Hippocampal formation (tissue), 2 donors: ENCODE results near the gene PDE4D.

Experiments used
- DNase-seq, 2 donors: peaks; one replicate each; lab custom pipeline; 2025; lab: John Stamatoyannopoulos, UW

The PDE4D gene

DNA sequence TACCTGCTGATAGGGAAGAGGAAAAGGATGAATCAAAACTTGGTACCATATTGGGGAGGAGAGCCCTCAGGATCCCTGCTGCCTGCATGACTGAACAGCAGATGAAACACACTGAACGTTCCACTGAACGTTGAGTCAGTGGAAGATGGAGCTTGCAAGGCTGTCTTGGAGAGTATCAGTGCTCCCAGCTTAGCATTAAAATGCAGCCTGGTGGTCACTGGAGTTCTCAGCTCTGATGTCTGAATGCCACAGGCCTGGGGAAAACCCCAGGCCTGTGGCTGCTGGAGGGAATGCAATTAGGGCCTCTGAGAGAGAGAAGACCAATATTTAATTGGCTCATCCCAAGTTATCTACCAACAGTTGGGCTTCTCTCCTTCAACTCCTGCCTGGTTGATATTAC is 54.5 kb downstream of the PDE4D start:
- no peak for DNase-seq

DNA sequence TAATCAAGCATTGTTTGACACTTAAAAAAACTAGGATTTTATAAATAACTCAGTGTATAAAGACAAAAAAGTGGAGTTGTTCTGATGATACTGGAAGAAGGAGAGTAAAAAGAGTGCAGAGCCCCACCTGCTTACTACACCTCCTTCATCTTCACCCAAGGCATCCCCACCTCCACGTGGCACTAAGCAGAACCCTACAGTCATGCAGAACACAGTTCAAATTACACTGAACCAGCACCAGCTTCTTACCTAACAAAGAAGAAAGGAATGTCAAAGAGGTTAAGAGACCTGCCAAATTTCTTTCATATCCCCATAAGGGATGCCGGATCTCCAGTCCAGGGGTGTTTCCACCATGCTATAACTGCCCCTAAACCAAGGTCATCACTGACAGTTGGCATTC is 55.5 kb downstream of the PDE4D start:
- DNase-seq, result no peak

DNA sequence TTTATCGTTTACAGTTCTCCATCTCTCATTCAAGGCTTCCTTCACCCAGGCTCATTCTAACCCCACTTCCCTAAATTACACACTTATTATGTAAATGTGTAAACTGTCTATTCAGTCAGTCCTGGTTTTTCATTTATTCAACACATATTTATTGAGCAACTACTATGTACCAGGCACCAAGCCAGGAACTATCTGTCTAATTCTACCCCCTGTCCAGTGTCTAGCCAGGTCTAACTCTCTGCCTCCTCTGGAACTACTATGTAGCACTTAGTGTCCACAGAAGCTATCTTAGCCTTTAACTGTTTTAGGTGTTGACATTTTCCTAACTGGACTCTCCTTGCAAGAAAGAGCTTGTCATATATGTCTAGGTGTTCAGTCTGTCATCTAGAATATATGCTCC is 56.5 kb downstream of the PDE4D start:
- DNase-seq, result no peak

DNA sequence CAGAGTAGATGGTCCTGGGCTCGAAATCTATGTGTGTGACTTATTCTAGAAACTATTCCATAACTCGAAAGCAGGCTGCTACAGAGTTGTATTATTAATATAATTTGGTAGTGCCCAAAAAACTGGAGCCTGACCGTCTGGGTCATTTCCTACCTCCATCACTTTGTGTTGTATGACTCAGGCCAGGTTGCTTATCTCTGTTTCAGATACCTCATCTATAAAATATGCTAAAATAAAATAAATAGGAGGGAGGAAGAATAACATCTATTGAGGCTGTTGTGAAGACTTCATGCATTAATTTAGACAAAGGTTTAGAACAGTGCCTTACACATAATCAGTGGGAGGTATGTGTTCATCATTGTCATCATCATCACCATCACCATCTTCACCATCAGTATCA is 57.7 kb downstream of the PDE4D start:
- DNase-seq, result no peak

DNA sequence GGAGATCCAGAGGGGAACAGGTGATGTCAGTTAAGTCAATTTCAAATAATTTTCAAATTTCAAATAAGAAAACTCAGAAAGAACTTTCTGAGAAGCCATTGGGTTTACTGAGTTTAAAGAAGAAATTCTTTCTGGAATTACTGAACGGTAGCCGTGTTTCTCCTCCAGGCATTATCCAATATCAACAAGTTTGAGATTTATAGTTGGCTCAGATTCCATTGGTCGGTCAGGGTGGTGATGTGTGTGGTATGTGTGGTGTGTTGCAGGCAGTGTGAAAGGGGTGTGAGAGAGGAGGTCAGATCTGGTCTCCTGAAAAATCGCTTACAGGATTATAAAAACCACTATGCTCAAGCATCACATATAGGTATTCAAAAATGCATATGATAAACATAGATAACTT is 60.1 kb downstream of the PDE4D start:
- no peak for DNase-seq

DNA sequence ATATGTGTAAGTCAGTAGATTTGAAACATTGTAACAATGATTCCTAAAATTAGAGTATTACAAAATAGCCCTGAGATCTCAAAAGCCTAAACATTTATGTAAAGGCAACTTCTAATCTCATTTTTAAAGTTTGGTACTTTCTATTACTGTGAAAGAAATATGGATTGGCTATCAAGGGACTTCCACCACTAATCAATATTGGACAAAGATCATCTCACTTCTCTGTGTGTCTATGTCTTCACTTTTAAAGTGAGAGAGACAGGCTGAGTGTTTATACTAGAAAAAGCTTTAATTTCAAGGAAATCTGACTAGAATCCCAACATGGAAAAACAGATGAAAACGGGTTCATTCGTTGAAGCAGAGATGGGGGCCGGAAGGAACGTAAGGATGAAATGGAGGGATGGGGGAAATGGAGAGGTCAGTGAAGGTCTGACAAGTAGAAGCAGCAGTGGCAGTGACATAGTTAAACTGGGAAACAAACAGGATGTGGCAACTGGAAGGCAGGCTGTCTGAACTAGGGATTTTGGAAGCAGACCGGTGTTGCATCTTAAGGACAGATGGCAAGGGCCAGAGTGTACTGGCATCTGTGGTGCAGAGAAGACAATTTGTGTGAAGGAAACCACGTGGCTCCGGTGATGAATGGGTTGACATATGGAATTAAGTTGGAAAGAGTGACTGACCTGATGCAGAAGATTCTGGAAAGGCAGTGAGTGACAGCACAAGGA is 60.8 kb downstream of the PDE4D start:
- DNase-seq, result no peak

DNA sequence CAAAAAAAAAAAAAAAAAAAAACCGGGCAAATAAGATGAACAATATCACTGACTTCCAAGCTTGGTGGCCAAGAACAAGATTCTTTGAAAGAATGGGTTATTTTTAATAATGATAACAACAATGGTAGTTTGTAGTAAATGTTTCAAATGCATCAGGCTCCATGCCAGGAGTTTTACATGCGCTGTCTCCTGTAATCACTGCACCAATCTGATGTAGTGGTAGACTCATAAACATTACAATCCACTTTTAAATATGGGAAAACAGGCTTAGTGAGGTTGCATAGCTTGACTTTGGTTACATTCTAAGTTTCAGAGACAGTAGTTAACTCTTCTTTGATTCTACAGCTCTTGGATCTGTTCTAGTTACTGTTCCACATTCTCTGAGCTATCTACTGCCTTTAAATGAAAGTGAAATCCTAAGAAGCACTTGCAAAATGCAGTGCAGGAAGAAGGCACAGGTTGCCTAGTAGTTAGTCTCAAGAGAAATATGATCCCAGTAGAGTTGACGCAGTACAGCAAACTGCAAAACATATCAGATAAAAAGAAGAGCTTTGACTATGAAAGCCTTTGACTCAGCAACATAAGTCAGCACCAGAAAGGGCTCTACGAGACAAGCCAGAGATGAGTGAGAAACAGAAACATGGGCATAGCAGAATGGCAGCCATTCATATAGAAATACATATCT is 62.1 kb downstream of the PDE4D start:
- DNase-seq, result no peak

DNA sequence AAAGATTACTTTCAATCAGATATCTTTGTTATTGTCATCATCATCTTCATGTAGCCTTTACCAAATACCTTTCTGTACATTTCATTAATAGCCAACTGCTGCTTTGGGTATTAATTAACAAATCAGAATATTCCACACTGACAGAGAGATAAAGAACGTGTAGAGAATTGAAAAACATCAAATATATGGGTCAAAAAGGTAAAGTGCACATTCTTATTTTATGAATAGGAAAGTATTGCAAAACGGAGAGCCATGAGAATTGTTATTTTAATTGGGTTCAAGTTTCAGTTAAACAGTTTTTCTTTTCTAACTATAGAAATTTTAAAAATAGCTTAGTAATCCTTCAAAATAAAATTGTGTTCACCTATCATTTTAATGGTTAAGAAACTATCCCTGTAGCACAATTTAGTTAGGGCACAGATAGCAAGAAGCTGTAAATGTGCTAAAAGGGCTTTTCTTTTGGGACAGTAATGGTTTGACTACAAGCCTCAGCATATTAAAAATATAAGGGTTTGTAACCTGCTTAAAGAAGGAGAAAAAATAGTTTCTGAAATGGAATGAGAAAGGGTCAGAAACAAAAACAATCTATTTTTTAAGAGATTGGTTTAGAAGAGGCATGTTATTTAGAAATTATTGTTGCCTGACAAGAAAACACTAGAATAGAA is 62.9 kb downstream of the PDE4D start:
- no peak for DNase-seq

DNA sequence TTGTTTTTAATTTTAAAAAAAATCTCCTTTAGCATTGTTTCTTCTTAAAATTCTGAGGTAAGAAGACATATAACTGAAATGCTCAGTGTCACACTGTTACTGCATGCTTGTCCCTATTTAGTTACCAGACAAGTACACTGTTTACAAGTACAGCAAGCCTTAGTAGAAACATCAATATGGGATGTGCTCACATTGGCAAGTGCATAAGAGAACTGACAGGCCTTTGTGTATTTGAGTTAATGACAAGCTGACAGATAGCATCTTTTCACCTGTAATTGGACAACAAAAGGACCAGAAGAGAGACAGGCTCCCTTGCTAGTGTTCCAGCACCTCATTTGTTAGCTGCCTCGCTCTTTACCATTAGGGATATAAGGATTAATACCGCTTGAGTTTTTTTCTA is 63.6 kb downstream of the PDE4D start:
- DNase-seq, result no peak

DNA sequence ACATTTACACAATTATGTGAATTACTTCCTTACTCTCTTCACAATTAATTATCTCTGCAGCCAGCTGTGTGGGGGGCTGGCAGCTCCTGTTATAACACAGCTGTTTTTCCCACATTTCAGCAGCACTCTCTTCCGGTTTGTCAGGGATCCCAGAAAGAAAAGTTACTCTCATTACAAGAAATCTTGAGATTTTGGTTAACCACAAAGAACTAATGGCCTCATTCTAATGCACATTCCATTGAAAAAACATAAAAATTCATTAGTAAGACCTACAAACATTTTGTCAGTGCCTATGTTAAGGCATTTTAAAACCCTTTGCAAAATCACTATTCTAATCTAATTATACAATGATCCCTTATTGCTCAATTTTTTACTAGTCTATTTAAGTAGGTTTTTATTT is 64.1 kb downstream of the PDE4D start:
- no peak for DNase-seq

DNA sequence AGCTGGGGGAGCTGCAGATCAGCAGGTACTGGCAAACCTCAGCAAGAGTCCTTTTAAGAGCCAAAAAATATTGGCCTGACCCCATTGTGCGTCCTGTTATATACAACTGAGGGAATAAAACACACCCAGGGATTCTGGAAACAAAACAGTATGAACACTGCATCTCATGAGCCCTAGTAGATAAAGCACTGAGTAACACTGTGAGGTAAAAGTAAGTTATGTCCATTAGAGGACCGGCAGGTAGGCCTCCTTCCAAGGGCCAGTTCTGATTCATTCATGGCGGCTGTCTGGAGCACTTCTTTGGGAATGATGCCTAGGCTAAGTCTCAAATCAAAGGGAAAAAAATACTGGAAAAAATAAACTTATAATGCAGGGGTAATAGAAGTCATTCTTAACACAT is 64.9 kb downstream of the PDE4D start:
- no peak for DNase-seq

DNA sequence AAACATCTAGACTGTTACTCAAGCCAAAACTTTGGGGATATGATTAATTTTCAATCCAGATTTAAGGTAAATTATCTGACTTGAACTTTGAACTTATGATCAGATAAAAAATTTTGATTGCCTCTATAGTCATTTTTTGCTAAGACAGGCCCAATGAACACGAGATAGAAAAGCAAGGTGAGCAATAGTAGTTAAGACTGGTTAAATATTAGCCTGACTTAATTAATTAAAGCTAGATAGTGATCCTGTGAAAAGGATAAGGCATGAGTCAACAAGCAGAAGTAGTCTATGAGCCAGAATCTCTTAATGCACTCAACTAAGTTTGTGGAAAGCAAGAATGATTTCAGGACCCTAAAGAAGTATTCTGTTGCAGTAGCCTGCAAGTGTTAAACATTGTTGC is 66.5 kb downstream of the PDE4D start:
- no peak for DNase-seq

DNA sequence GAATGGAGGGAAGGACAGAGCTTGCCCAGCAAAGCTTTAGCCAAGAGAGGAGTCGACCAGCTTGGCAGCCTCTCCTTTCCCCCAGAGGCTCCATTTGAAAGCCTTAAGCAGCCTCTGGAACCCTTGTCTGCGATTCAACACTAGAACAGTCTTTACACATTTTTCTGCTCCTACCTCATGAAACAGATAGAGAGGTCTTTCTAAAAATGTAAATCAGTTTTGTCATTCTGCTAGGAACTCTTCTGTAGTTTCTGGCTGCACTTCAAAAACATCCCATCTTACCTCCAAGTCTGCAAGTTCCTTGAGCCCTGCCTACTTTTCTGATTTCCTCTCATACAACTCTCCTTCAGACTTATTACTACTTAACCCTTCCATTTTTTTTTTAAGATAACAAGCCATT is 70.1 kb downstream of the PDE4D start:
- no peak for DNase-seq

DNA sequence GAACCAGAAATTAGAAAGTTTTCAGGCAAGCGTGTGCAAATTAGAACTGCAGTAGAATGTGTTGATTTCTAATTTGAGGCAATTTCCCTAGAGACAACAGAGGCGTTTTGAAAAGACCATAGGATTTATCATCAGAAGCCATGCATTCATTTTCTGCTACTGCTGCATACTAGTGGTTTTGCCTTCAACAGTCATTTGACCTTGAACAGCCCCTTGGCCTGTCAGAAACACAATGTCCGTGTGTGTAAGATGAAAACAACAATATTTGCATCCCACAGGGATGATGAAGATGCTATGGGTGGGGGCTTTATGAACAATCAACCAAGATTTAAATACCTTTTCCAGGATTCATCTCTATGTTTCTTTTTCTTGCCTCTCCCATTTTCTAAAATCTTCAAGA is 73.7 kb downstream of the PDE4D start:
- no peak for DNase-seq

DNA sequence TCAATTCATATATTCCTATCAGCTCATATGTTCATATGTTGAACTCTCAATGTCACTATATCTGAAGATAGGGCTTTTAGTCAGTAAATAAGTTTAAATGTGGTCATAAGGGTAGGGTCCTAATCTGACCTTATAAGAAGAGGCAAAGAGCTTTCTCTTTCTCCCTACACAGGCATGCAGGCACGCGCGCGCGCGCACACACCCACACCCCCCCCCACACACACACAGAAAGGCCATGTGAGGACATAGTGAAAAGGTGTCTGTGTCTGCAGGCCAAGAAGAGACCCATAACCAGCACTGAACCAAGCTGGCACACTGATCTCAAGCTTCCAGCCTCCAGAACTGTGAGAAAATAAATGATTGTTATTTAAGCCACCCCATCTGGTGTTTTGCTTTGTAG is 76.0 kb downstream of the PDE4D start:
- no peak for DNase-seq

DNA sequence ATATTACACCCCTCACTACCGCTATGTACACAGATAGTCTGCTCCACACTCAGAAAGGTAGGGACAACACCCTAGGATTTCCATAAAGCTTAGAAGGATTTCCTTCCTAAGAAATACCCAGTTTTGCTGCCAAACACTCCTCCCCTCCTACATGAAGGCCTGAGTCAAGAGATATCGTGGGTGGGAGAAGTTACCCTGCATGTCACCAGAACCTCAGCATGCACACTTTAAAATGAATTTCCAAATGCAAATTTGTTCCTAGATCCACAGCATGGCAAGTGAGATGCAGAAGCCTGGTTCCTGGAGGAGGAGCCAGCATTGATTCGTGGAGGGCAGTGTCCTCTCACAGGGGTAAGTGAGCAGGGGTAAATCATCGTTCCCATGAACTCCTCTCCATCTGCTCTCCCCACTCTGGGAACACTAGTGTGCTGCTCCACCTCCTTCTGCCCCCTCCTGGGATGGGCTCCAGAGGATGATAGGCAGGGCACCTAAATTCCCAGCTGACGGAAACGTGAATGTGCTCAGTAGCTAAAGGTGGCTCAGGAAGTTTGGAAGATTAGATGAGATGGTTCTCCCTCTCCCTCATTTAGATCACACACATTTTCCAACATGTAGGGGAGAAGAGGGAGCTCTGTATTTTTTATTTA is 76.7 kb downstream of the PDE4D start:
- DNase-seq, result no peak

DNA sequence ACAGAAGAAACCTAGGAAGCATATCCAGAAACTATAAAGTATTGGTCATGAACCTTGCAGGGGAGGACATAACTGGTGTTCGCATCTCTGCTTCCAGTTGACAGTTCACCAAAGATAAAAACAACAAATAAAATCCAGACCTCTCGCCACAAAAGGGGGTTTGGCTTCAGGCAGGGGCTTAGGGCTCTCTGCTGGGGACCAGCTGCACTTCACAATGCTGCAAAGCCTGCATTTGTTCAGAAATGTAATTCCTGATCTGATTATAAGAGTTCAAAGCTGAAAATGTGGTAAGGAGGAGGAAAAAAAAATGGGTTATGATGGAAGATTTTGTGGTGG is 79.0 kb downstream of the PDE4D start:
- DNase-seq, result no peak

DNA sequence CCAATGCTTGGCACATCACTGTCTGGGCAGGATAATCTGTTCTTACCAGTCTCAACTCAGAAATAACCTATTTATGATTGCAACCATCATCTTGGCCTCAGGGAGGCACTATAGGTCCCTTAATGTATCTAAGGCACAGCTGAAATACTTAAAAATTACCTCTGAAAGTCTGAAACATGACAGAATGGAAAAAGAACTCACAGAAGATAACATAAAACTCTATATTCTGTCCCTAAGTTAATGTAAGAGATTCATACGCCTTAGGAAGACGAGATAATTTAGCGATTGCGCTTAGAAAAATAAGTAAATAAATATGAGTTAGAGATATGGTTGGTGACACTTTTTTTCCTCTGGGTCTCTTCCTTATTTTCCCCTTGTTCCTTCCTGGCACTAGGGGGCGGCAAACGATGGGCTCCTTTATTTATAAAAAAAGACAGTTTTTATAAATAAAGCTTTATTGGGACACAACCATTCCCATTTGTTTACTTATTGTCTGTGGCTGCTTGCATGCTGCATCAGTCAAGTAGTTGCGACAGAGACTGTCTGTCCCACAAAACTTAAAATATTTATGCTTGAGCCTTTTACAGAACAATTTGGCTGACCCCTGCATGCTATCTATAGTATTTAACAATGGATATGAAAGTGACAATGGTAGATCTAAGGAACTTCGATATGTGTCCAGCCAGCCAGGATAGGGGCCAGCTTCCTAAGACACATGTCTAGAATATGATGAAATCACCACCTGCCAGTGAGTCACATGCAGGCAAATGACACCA is 79.6 kb downstream of the PDE4D start:
- DNase-seq, result peak in 1 of 2 donors; percentile 28

DNA sequence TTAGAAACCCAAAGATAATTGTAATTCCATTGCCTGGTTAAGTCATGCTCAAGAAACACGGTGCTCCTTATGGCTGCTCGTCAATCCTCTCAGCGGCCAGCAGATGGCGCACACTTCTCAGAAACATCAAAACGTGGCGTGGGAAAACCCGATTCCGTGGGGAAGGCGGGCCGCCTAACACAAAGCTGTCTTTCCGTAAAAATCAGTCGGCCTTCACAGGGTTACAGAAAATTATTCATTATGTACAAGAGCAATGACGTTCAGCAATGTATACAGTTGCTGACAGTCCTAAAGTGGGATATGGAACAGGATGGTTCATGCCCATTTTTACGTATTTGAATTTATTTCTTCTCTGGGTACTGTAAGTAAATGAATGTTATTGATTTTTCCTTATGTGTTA is 83.5 kb downstream of the PDE4D start:
- DNase-seq, result peak; percentile 56 to 65

DNA sequence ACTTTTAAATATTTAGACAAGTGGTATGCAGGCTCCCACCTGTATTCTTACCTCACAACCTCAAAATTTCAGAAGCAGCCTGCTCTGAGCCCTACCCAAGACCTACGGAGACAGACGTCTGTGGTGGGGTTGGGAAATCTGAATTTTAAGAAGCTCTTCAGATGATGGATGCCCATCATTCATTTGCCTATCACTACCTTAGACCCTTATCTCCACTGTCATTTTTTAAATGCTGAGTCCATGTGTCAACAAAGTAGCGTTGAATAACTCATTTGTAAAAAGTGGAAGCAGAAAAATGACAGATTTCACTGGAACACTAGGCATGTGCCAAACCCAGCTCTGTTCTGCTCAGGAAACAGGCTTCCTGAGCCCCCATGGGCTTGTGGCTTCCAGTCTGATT is 85.7 kb downstream of the PDE4D start:
- DNase-seq, result no peak

DNA sequence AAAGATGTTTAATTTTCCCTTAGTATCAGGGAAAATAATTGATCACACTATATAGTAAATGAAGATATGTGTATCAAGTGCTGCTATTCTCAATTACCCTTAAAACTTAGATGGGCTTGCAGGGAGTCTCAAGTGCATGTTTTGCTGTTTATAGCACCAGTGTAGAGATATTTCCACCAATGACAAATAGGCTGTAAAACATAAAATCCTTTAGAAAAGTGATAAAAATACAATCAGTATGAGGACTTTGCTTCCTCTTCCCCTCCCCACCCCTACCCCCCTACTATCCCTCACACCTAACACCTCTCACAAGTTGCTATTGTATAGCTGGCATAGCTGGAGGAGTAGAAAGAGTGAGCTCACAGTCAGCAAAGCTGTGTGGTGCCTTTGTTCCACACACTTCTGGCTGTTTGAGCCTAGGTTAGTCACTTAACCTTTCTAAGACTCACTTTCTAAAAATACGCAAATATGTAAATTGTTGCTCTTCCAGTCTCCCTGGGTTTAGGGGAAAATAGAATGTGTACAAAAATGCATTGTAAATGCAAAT is 93.1 kb downstream of the PDE4D start:
- DNase-seq, result no peak
